Neural crest cell (in vitro differentiated cells): ENCODE measurements around the gene RIT2. TPM values are rescaled to one million over a fixed set of nuclear protein-coding genes. Genes with fewer than 3 reads are reported as not detected.

Experiments
- DNase-seq: peaks from one replicate; pipeline ENCODE4 v3.0.0; 2021; ENCODE audit warnings: low read depth, mixed read lengths, low spot score
- H3K27ac Mint-ChIP-seq: one replicate; pipeline ENCODE4 v1.8.0; 2021; ENCODE audit warnings: mild to moderate bottlenecking, mixed read lengths; ENCODE audit not compliant: unreplicated experiment
- H3K27me3 Mint-ChIP-seq: 2 replicates; pipeline ENCODE4 v1.8.0; 2021; ENCODE audit warnings: low read depth, mild to moderate bottlenecking, mixed read lengths
- H3K36me3 Mint-ChIP-seq: 2 replicates; pipeline ENCODE4 v1.8.0; 2021; ENCODE audit warnings: low read depth, mild to moderate bottlenecking, mixed read lengths
- H3K4me1 Mint-ChIP-seq: 2 replicates; pipeline ENCODE4 v1.8.0; 2021; ENCODE audit warnings: mixed read lengths
- H3K4me3 Mint-ChIP-seq: one replicate; pipeline ENCODE4 v1.8.0; 2021; ENCODE audit warnings: mild to moderate bottlenecking, mixed read lengths
- H3K9me3 Mint-ChIP-seq: 2 replicates; pipeline ENCODE4 v1.8.0; 2021; ENCODE audit warnings: mixed read lengths
- total RNA-seq: library from RNA; stranded (reverse); gene quantifications from 2 replicates; pipeline ENCODE4 v1.2.1, GENCODE V29; 2021
- TF ChIP-seq, protein P1 (sequence below): fragments of 200-600 bp; sonication (generic); conservative IDR thresholded peaks from 2 replicates; pipeline ENCODE4 v1.5.0; 2021; ENCODE audit warnings: antibody characterized with exemption, mild to moderate bottlenecking

The RIT2 gene
- total RNA-seq, 1 donor from 2014 or later, result not detected

DNA sequence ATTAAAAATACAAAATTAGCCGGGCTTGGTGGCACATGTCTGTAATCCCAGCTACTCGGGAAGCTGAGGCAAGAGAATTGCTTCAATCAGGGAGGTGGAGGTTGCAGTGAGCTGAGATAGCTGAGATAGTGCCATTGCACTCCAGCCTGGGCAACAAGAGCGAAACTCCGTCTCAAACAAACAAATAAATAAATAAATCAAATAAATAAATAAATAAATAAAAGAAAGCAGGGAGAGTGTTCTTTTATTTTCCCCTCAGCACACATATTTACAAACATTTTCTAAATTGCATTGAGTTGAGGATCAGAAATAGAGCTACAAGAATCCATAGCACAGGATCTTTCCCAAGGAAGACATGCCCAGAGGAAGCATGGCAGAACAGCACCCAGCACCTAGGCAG is 71.9 kb downstream of the RIT2 start:
- Mint-ChIP-seq H3K4me1 (no peaks in the 10 kb centered on the region), H3K27ac (no peak overlapping the region)
- DNase-seq, result no peak

GRCh38 chr18:43040281-43040680 is 75.2 kb downstream of the RIT2 start:
- H3K36me3 Mint-ChIP-seq, result no peaks in the 10 kb centered on the region
- H3K4me3 Mint-ChIP-seq, result no peak overlapping the region
- peaks cover 3% of the 10 kb centered on the region for H3K4me1 Mint-ChIP-seq
- H3K27me3 Mint-ChIP-seq, result no peaks in the 10 kb centered on the region
- no peaks in the 10 kb centered on the region for H3K9me3 Mint-ChIP-seq
- no peak overlapping the region for H3K27ac Mint-ChIP-seq
- DNase-seq, result no peak
- TF ChIP-seq, protein P1, sequence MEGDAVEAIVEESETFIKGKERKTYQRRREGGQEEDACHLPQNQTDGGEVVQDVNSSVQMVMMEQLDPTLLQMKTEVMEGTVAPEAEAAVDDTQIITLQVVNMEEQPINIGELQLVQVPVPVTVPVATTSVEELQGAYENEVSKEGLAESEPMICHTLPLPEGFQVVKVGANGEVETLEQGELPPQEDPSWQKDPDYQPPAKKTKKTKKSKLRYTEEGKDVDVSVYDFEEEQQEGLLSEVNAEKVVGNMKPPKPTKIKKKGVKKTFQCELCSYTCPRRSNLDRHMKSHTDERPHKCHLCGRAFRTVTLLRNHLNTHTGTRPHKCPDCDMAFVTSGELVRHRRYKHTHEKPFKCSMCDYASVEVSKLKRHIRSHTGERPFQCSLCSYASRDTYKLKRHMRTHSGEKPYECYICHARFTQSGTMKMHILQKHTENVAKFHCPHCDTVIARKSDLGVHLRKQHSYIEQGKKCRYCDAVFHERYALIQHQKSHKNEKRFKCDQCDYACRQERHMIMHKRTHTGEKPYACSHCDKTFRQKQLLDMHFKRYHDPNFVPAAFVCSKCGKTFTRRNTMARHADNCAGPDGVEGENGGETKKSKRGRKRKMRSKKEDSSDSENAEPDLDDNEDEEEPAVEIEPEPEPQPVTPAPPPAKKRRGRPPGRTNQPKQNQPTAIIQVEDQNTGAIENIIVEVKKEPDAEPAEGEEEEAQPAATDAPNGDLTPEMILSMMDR, result no peak

More for the DNA sequence above, 71.9 kb downstream of the RIT2 start:
- Mint-ChIP-seq H3K9me3 (no peaks in the 10 kb centered on the region), H3K4me3 (no peak overlapping the region), H3K27me3 (no peaks in the 10 kb centered on the region), H3K36me3 (no peaks in the 10 kb centered on the region)
- TF ChIP-seq, protein P1, result no peak

- DNase-seq, result no peak
- Mint-ChIP-seq H3K4me1 (peaks cover 4% of the 10 kb centered on the region), H3K27ac (no peak overlapping the region), H3K9me3 (no peaks in the 10 kb centered on the region), H3K27me3 (no peaks in the 10 kb centered on the region), H3K4me3 (no peak overlapping the region), H3K36me3 (no peaks in the 10 kb centered on the region)
- TF ChIP-seq, protein P1, result no peak
Measured at GRCh38 chr18:43034683-43035500, 80.6 kb downstream of the RIT2 start.

DNA sequence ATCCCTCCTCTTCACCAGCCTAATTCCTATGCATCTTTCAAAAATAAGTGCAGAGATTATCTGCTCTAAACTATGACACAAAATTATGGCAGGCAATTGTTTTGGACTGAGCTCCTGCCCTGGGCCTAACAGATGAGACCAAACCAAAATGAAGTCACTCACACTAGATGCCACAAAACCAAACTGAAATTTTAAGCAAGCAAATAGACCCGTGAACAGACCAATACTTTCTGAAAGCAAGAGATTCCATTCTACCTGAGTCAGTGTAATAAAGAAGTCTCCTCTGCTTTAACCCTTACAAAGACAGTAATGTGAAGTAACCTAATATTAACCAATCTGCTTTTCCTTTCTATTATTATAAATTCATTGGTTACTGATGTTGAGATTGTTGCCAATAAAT is 84.3 kb downstream of the RIT2 start:
- Mint-ChIP-seq H3K4me1 (peaks cover 4% of the 10 kb centered on the region), H3K27ac (no peak overlapping the region), H3K4me3 (no peak overlapping the region), H3K9me3 (no peaks in the 10 kb centered on the region), H3K36me3 (no peaks in the 10 kb centered on the region), H3K27me3 (no peaks in the 10 kb centered on the region)
- TF ChIP-seq, protein P1, result no peak
- DNase-seq, result no peak

DNA sequence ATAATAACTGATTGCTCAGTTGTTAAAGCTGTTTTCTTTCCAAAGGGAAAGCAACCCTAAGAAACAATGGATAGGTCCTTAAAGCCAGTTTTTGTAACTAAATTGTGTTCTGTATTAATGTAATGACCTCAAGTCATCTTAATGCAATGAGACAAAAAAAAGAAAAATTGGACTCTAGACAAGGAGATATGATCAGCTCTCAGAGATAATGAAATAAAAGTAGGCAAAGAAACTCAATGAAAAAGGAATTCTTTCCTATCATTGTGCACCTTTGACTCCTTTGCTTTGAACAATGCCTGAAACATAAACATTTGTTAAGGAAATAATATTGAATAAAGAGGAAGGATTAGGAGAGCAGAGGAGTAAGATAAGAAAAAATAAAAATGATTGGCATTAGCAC is 86.1 kb downstream of the RIT2 start:
- Mint-ChIP-seq H3K9me3 (no peaks in the 10 kb centered on the region), H3K4me3 (no peak overlapping the region), H3K27ac (no peak overlapping the region), H3K4me1 (no peaks in the 10 kb centered on the region), H3K36me3 (no peaks in the 10 kb centered on the region), H3K27me3 (no peaks in the 10 kb centered on the region)
- TF ChIP-seq, protein P1, result no peak
- no peak for DNase-seq
